ENCODE measurements around the gene REXO5. TPM values are rescaled to one million over a fixed set of nuclear protein-coding genes. Genes with fewer than 3 reads are reported as not detected.

Gene REXO5
- total and polyA plus RNA-seq, 12 donors = 2.0 to 6.9 (median 4.8) TPM

DNA sequence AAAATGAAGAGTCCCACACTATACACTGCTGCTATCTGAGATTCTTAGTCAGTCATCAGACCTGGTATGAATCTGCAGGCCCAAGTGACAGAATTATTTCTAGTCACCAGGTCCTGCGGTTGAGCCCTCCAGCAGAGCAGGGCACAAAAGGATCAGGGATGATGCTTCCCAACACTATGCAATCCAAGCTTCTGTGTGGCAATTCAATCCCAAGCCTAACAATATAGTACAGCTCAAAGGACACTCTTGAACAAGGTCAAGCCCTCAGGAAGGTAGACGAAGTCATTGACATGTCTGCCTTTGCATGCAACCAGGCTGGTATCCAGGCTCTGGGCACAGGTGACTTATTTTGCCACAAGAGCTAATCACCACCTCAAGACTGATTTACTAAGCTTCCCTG is 88.1 kb downstream of the REXO5 start:
- Histone ChIP-seq H3K9me3 (no peaks in the 10 kb centered on the region), H3K27ac (no peak overlapping the region), H3K36me3 (peaks cover 0 to 80% (median 8%) of the 10 kb centered on the region in 9 donors), H3K4me3 (no peak overlapping the region), H3K4me1 (peaks cover 2 to 61% (median 36%) of the 10 kb centered on the region in 9 donors), H3K27me3 (no peaks in the 10 kb centered on the region)
- intact Hi-C loops (cut with DNase I) = no loop called here
- 45 to 69% methylated on average over 2 of the region's 2 CpGs for WGBS, 2 donors
- TF ChIP-seq, protein P1, sequence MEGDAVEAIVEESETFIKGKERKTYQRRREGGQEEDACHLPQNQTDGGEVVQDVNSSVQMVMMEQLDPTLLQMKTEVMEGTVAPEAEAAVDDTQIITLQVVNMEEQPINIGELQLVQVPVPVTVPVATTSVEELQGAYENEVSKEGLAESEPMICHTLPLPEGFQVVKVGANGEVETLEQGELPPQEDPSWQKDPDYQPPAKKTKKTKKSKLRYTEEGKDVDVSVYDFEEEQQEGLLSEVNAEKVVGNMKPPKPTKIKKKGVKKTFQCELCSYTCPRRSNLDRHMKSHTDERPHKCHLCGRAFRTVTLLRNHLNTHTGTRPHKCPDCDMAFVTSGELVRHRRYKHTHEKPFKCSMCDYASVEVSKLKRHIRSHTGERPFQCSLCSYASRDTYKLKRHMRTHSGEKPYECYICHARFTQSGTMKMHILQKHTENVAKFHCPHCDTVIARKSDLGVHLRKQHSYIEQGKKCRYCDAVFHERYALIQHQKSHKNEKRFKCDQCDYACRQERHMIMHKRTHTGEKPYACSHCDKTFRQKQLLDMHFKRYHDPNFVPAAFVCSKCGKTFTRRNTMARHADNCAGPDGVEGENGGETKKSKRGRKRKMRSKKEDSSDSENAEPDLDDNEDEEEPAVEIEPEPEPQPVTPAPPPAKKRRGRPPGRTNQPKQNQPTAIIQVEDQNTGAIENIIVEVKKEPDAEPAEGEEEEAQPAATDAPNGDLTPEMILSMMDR (IDR thresholded peaks at IDR 0.05) = no peak
- peak in 1 of 8 donors; percentile 32 for ATAC-seq
- no peak for DNase-seq

DNA sequence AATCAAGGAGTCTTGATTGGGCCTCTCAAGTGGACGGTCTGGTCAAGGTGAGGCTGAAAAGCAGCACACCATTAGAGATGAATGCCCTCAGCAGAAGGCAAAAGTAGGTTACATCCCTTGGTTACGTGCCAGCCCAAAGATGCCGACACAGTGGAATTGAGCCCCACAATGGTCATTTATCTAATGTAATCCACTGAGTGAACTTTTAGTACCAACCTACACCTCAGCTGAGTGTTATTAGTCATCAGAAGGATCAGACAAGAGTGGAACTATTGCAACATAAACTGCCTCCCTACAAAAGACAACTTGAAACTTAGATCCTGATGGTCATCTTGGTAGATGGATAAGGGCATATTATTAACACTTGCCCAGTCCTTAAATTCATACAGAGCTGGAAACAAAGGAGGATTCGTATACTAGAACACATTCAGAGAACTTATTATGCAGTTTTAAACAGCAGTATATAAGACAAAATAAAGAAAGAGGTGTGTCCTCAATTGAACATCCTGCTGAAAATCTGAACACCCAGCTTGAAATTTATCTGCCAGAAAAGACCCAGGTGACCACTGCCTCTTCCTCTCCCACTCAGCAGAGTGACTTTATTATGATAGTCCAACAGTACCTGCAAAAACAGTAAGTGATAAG is 91.0 kb downstream of the REXO5 start:
- no peak overlapping the region for H3K4me3 ChIP-seq
- H3K4me1 ChIP-seq = peaks cover 3 to 64% (median 38%) of the 10 kb centered on the region in 9 donors
- peaks cover 0 to 55% (median 8%) of the 10 kb centered on the region in 9 donors for H3K36me3 ChIP-seq

DNA sequence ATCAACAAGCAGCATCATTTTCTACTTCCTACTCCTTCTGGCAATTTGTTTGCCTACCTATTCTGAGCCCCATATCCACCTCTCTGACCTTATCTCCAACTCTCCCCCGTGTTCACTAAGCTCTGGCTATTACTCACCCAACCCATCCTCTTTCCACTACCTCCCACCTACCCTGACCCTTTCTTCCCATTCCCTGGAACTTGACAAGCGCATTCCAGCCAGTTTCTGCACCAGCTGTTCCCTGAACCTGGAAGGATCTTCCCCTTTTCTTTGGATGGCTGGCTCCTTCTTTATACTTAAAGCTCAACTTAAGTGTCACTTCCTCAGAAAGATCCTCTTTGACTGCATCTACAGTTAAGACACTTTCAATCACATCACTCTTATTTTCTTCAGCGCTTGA is 91.6 kb downstream of the REXO5 start:
- no peaks in the 10 kb centered on the region for H3K9me3 ChIP-seq
- H3K27me3 ChIP-seq = no peaks in the 10 kb centered on the region
- H3K36me3 ChIP-seq = peaks cover 0 to 49% (median 8%) of the 10 kb centered on the region in 9 donors
- ATAC-seq (no peak), DNase-seq (no peak)
- intact Hi-C loops (cut with DNase I) = loop anchor here in 2 of 10 donors (2.0 to 5.0 kb wide), 2 partner anchors 46 to 47 kb away; no protein-coding TSS in a partner anchor
- H3K27ac ChIP-seq = peak overlapping the region in 2 of 10 donors; percentile 95 to 97
- peak overlapping the region in 1 of 10 donors; percentile 73 for H3K4me3 ChIP-seq
- WGBS, 2 donors = 68% methylated on average over 3 of the region's 3 CpGs
- TF ChIP-seq, protein P1 (IDR thresholded peaks at IDR 0.05) = no peak
- H3K4me1 ChIP-seq = peaks cover 5 to 70% (median 43%) of the 10 kb centered on the region in 9 donors

More for the DNA sequence above, 91.0 kb downstream of the REXO5 start:
- DNase-seq (no peak), ATAC-seq (no peak)
- H3K27me3 ChIP-seq = no peaks in the 10 kb centered on the region
- intact Hi-C loops (cut with DNase I) = loop anchor here in 1 of 10 donors (5.0 kb wide), 1 partner anchor 45 kb away; no protein-coding TSS in a partner anchor
- peak overlapping the region in 3 of 10 donors; percentile 7 to 97 (median 95) for H3K27ac ChIP-seq
- no peaks in the 10 kb centered on the region for H3K9me3 ChIP-seq
- TF ChIP-seq, protein P1 (IDR thresholded peaks at IDR 0.05) = no peak
- 80 to 82% methylated on average over 4 of the region's 4 CpGs for WGBS, 2 donors

DNA sequence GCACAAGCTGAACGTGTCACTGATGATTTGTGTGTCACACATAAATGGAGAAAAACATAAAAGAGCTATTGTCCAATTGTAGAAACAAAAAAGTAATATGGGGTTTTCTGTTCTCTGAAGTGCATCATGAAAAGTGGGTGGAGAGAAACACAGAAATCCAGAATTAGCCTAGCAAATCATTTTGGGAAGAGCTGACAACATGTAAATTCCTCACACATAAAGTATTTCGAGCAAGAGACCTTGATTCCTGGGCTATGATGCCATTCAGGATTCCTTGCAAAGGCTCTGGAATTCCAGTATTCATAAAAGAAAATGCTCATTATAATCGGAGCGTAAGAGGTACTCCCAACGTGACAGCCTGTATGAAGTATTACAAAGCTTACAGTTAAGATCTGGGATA is 92.7 kb downstream of the REXO5 start:
- H3K9me3 ChIP-seq = no peaks in the 10 kb centered on the region
- WGBS, 2 donors = 6 to 10% methylated on average over 5 of the region's 5 CpGs
- no peak for DNase-seq
- peaks cover 0 to 38% (median 8%) of the 10 kb centered on the region in 9 donors for H3K36me3 ChIP-seq
- TF ChIP-seq, protein P1 (IDR thresholded peaks at IDR 0.05) = no peak
- H3K27ac ChIP-seq = peak overlapping the region in 9 of 10 donors; percentile 95 to 99 (median 98)
- peak overlapping the region; percentile 62 to 86 (median 76) for H3K4me3 ChIP-seq
- intact Hi-C loops (cut with DNase I) = loop anchor here in 2 of 10 donors (2.0 to 5.0 kb wide), 2 partner anchors 47 to 48 kb away; no protein-coding TSS in a partner anchor
- no peaks in the 10 kb centered on the region for H3K27me3 ChIP-seq
- peaks cover 5 to 76% (median 55%) of the 10 kb centered on the region in 9 donors for H3K4me1 ChIP-seq
- no peak for ATAC-seq

Other genes with a start within 250 kb of the REXO5 start
- under 1 TPM in 1 of 10 donors, not detected in 9; 0.13 TPM for gene ACSM2B, start 230.2 kb upstream of the REXO5 start, total RNA-seq
- gene ACSM2B, start 230.2 kb upstream of the REXO5 start, polyA plus RNA-seq = under 1 TPM in 1 of 2 donors, not detected in 1; 0.01 TPM
- gene ACSM1, start 108.8 kb upstream of the REXO5 start, total RNA-seq = under 1 TPM in 4 of 10 donors, not detected in 6; 0.13 to 0.49 (median 0.33) TPM
- under 1 TPM in 1 of 2 donors, not detected in 1; 0.06 TPM for gene ACSM1, start 108.8 kb upstream of the REXO5 start, polyA plus RNA-seq
- 10 to 100 TPM; 15.5 to 20.9 (median 19.2) TPM for gene THUMPD1, start 64.7 kb upstream of the REXO5 start, total RNA-seq
- gene THUMPD1, start 64.7 kb upstream of the REXO5 start, polyA plus RNA-seq = 10 to 100 TPM in 1 of 2 donors, 1 to 10 TPM in 1; 7.5 to 14.2 TPM
- gene ACSM3, start 42.5 kb upstream of the REXO5 start, total RNA-seq = 10 to 100 TPM in 2 of 10 donors, 1 to 10 TPM in 8; 2.3 to 13.1 (median 5.9) TPM
- gene ACSM3, start 42.5 kb upstream of the REXO5 start, polyA plus RNA-seq = 10 to 100 TPM in 1 of 2 donors, 1 to 10 TPM in 1; 3.8 to 45.1 TPM
- gene ERI2, start 55 bp upstream of the REXO5 start, total RNA-seq = 10 to 100 TPM in 8 of 10 donors, 1 to 10 TPM in 2; 8.1 to 13.6 (median 12.0) TPM
- 10 to 100 TPM in 1 of 2 donors, 1 to 10 TPM in 1; 3.2 to 10.6 TPM for gene ERI2, start 55 bp upstream of the REXO5 start, polyA plus RNA-seq
- 10 to 100 TPM in 6 of 10 donors, 1 to 10 TPM in 4; 7.8 to 32.6 (median 11.2) TPM for gene DCUN1D3, start 93.8 kb downstream of the REXO5 start, total RNA-seq
- gene DCUN1D3, start 93.8 kb downstream of the REXO5 start, polyA plus RNA-seq = 1 to 10 TPM; 3.4 to 4.2 TPM
- 10 to 100 TPM; 37.4 to 69.1 (median 48.9) TPM for gene LYRM1, start 94.2 kb downstream of the REXO5 start, total RNA-seq
- gene LYRM1, start 94.2 kb downstream of the REXO5 start, polyA plus RNA-seq = 10 to 100 TPM; 59.9 to 69.4 TPM